Right lobe of liver (tissue), 4 donors: ENCODE results near the gene TOMM5.

ENCODE experiments used
- POLR2A ChIP-seq: fragments of 450-650 bp; IDR thresholded peaks from one replicate; pipeline ENCODE4 v1.6.1; 2017; ENCODE audit warnings: antibody characterized with exemption, mild to moderate bottlenecking
- TF ChIP-seq, protein P1 (sequence below), 4 donors: fragments of 200-600 bp in 3 of 4; fragments of 450-650 bp in 1 of 4; IDR thresholded peaks; one replicate each; pipeline versions ENCODE4 v1.5.1 to v1.8.0; 2016 to 2022; ENCODE audit warnings: antibody characterized with exemption in 4 of 4, mild to moderate bottlenecking in 2 of 4
- donor health status: DM: no; HTN: no; CAD: no.
- donor health status: DM: no; HTN: no; CAD: no.
- donor health status: DM: no; HTN: yes; CAD: no.

DNA sequence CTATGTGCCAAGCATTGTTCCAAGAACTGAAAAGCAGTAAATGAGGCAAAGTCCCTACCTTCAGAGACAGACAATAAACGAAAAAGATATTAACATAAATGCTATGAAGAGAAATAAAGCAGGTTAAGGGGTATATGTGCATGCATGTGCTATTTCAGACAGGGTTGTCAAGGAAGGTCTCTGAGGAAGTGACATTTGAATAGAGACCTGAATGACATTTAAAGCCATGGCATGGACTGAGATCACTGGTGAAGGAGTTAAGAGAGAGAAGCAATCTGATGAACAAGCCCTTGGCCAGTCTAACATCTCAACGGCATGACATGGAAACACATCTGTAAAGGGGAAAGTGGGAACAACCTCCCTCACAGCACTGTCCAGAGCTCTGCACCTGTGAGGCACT lies 30.7 kb downstream of the TOMM5 start:
- TF ChIP-seq, protein P1, sequence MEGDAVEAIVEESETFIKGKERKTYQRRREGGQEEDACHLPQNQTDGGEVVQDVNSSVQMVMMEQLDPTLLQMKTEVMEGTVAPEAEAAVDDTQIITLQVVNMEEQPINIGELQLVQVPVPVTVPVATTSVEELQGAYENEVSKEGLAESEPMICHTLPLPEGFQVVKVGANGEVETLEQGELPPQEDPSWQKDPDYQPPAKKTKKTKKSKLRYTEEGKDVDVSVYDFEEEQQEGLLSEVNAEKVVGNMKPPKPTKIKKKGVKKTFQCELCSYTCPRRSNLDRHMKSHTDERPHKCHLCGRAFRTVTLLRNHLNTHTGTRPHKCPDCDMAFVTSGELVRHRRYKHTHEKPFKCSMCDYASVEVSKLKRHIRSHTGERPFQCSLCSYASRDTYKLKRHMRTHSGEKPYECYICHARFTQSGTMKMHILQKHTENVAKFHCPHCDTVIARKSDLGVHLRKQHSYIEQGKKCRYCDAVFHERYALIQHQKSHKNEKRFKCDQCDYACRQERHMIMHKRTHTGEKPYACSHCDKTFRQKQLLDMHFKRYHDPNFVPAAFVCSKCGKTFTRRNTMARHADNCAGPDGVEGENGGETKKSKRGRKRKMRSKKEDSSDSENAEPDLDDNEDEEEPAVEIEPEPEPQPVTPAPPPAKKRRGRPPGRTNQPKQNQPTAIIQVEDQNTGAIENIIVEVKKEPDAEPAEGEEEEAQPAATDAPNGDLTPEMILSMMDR (IDR thresholded peaks at IDR 0.05) = no peak
- no peak for TF ChIP-seq POLR2A
